GM23248 (cell line): ENCODE results near the gene CAMKMT.
"Not testable (repeated sequence)": the region's sequence is repeated elsewhere in the genome, so short reads cannot be mapped to it uniquely, and the experiment has no call there.

Experiments used
- EZH2 ChIP-seq: fragments of 200-600 bp; sonication (generic); IDR thresholded peaks from 2 replicates; pipeline ENCODE4 v1.6.1; 2018; ENCODE audit warnings: antibody characterized with exemption, mild to moderate bottlenecking; ENCODE audit not compliant: insufficient read depth, poor library complexity, severe bottlenecking
- EZH2phosphoT487 ChIP-seq: fragments of 200-600 bp; sonication (generic); IDR thresholded peaks from 2 replicates; pipeline ENCODE4 v1.6.1; 2018; ENCODE audit warnings: antibody characterized with exemption, moderate library complexity, mild to moderate bottlenecking, low read depth; ENCODE audit not compliant: insufficient read depth

- not testable (repeated sequence) for TF ChIP-seq EZH2phosphoT487, EZH2
Observed at GRCh38 chr2:44385226-44385625, 23.5 kb downstream of the CAMKMT start.
